Right lung (tissue), 5 donors: ENCODE data around the gene B9D2. TPM values are rescaled to one million over a fixed set of nuclear protein-coding genes. Genes with fewer than 3 reads are reported as not detected.
"Not testable (repeated sequence)": the region's sequence is repeated elsewhere in the genome, so short reads cannot be mapped to it uniquely, and the experiment has no call there.

Experiments
- DNase-seq, 2 donors: peaks; one replicate each; pipeline ENCODE4 v3.0.0-alpha.2; 2013
- polyA plus RNA-seq, 5 donors: library from polyadenylated mRNA; unstranded; fragments of 120-200 nt; gene quantifications; one replicate each; pipeline versions ENCODE4 v1.2.1 to v1.2.3, GENCODE V29; 2013; ENCODE audit warnings: inconsistent platforms in 1 of 5, low replicate concordance in 1 of 5; ENCODE audit not compliant: insufficient read length in 5 of 5, insufficient read depth in 1 of 5

Gene B9D2
- polyA plus RNA-seq, 5 donors = 6.3 to 8.8 (median 8.5) TPM

DNA sequence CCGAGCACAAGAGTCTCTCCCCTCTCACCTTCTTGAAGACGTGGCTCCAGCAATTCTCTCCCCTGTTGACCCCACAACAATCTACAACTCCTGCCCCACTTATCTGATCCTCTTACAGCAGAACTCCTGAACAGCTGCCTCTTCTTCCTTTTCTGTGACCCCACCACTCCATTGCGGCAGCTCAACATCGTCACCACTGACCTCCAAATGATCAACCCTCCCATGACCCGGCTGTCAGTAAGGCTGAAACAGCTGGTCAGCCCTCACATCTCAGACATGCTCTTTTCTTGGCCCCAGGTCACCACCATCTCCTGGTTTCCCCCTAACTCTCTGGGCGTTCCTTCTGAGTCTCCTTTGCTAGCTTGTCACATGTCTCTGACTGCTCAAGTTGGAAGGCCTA is 31.4 kb upstream of the B9D2 start:
- DNase-seq = no peak

DNA sequence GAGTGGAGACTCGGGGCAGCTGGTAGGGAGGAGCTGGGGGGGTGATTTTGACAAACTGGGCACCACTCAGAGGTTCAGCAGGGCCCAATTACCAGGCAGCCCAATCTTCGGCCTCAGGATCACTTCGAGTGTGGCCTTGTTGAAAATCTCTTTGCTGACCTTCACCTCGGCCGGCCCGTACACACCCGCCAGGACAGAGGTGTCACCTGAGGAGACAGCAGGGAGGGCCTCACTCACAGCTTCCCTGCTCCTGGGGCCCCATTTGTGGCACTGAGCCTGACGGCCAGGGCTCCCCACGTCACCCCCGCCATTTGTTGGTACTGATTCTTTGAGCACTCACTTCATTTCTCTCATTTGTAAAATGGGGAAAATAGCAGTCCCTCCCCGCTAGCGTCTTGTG is 28.8 kb upstream of the B9D2 start:
- no peak for DNase-seq

DNA sequence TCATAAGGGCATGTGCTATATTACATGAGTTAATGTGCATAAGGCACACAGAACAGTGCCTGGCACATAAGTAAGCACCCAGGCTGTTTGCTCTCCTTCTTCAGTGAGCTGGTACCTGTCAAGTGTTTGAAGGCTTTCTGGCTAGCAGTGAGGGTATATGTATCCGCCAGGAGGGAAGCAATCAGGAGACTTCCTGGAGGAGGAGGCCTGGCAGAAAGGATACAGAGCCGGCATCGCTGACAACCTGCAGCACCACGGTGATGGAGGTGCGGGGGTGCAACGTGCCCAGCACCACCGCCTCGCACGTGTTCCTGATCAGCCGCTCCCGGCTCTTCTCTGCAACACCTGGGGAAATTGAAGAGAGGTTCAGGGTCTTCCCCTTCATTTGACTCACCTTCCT is 27.7 kb upstream of the B9D2 start:
- no peak for DNase-seq

DNA sequence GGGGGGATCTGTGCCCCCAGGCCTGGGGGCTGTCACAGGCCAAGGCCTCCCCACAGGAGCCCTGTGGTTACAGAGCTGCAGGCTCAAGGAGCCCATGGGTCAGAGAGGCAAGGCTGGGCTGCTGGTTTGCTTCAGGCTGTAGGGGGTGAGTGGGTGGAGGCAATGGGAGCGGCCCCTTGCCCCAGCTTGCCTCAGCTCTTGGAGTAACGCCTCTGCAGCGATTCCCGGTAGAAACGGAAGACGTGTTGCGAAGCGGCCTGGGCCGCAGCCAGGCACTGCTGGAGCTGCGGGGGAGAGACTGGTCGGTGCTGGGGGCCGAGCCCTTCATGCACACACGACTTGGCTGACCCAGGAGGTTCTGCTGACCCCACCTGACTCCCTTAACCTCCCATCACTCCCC is 22.5 kb upstream of the B9D2 start:
- no peak for DNase-seq

DNA sequence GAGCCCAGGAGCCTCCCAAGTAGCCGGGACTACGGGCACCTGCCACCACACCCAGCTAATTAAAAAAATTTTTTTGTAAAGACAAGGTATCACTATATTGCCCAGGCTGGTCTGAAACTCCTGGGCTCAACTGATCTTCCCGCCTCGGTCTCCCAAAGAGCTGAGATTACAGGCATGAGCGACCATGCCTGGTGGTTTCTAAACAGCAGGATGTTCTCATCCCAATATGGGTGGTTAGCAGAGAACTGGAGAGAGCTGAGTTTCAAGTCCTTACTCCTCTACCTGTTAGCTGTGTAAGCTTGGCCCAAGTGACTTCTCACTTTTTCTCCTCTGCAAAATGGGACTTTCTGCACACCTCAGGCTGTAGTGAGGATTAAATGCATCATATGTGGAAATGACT is 20.4 kb upstream of the B9D2 start:
- no peak for DNase-seq

DNA sequence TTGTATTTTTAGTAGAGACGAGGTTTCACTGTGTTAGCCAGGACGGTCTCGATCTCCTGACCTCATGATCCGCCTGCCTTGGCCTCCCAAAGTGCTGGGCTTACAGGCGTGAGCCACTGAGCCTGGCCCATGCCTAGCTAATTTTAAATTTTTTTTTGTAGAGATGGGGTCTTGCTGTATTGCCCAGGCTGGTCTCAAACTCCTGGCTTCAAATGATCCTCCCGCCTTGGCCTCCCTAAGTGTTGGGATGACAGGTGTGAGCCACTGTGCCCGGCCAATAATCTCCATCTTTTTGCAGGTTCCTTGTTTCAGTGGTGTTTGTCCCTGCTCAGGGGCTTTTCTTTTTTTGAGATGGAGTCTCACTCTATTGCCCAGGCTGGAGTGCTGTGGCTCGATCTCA is 17.6 kb upstream of the B9D2 start:
- DNase-seq = not testable (repeated sequence)

DNA sequence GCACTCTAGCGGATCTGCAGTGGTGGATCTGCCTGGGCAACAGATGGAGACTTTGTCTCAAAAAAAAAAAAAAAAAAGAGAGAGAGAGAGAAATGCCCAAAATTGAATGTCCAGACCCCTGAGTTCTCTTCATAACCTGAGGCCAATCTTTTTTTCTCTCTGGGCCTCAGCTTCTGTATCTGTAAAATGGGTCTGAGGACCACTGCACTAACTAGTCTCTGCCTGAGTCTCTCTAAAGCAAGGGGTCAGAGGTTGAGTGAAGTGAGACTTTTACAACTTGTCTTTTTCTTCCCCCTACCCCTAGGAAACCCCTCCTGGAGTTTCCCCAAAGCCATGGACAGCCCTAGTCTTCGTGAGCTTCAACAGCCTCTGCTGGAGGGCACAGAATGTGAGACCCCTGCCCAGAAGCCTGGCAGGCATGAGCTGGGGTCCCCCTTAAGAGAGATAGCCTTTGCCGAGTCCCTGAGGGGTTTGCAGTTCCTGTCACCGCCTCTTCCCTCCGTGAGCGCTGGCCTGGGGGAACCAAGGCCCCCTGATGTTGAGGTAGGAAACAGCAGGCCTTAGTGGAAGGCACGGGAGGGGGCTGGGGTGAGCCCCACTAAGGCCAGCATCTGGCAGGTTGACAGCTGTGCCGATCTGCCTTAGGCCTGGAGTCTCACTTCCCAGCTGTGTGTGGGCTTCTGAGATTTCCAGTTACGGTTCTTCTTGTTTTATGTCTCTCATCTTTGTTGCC is 14.2 kb upstream of the B9D2 start:
- DNase-seq = no peak

DNA sequence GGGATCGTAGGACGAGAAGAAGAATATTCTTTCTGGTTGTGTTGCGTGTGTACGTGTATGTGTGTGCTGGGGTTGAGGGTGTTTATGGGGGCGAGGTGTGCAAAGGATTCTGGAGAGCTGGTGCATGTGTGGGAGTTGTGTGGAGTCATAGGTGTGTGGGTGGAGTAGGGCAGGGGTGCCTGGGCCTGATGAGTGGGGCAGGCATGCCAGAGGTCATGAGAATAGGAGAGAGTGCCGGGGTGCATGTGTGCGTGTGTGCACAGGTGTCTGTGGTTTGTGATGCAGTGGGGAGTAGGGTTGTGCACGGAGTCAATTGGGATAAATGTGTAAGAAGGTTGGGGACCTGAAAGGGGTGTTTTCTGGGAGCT is 13.0 kb upstream of the B9D2 start:
- DNase-seq = no peak

DNA sequence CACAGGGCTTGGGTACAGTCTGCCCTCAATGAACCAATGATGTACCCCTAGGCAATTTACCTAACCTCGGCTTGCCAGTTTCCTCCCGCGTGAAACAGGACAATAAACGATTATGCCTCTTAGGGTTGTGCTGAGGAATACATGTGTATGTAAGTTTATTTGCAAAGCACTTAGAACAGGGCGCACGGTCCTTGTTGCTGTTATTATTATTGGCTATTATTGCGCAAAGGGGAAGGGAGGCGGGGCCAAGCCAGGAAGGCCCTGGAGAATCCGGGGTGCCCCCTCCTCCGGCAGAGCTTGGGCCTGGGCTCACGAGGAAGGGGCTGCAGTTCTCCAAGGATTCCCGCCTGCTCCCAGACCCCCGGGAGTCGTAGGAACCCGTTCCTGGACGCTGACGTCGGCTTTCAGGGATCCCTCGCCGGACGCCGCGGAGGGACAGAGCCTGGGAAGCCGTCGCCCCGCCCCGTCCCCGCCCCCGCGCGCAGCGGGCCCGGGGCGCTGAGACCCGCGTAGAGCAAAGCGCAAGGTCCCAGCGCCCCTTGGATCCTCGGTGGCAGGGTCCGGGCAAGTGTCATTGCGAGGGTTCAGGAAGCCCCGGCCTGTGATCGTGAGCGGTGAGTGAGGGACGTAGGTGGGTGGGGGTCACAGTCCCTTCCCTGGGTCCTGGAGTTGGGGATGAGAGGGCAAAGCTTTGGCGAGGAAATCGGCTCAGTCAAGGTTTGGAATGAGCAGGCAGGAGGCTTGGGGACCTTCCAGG is 12.5 kb upstream of the B9D2 start, which contains the start of gene TMEM91:
Gene TMEM91 (plus strand): TSS at position 293 of the 757 bp plus-strand sequence. CDS start 1,777 bp downstream, outside the sequence.
- DNase-seq = no peak

DNA sequence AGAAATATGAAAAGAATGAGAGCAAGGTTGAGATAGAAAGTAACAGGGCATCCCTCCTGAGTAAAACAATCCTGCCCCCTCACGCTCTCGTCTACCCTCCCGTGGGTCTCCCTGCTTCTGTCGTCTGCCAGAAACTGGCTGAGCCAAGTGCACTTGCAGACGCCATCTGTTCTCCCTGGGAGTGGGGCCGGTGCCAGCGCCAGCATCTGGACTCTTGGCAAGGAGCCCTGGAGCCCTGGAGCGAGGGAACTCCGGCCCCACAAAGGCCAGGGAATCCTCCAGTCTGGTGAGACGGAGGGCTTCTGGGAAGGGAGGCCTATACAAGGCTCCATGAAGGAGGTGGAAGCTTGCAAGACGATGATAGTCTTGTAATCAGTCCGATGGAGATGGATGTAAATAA is 10.0 kb upstream of the B9D2 start:
- peak; percentile 91 to 92 for DNase-seq

DNA sequence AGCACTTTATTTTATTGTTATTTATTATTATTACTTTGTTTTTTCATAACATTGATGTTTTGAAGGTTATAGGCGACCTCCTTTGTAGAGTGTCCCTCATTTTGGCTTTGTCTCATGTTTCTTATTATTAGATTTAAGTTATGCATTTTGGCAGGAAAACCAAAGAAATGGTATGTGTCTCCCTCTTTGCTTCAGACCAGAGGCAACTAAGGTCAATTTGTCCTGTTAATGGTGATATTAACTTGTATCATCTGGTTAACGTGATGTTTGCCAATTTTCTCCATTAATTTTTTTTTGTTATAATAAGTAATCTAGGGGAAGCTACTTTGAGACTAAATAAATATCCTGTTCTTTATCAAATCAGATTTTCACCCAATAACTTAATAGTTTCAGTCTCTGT is 8.6 kb upstream of the B9D2 start:
- no peak for DNase-seq

DNA sequence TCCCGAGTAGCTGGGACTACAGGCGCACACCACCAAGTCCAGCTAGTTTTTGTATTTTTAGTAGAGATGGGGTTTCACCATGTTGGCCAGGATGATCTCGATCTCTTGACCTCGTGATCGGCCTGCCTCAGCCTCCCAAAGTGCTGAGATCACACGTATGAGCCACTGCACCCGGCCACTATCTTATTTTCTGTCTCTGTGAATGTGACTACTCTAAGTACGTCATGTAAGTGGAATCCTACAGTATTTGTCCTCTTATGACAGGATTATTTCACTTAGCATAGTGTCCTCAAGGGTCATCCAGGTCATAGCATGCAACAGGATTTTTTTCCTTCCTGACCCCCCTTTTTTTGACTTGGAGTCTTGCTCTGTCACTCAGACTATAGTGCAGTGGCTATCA is 7.6 kb upstream of the B9D2 start:
- DNase-seq = no peak

DNA sequence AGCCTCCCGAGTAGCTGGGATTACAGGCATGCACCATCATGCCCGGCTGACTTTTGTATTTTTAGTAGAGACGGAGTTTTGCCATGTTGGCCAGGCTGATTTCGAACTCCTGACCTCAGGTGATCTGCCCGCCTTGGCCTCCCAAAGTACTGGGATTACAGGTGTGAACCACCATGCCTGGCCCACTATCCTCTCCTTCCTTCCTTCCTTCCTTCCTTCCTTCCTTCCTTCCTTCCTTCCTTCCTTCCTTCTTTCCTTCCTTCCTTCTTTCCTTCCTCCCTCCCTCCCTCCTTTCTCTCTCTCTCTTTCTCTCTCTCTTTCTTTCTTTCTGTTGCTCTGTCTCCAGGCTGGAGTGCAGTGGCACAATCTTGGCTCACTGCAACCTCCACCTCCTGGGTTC is 7.2 kb upstream of the B9D2 start:
- DNase-seq = not testable (repeated sequence)

DNA sequence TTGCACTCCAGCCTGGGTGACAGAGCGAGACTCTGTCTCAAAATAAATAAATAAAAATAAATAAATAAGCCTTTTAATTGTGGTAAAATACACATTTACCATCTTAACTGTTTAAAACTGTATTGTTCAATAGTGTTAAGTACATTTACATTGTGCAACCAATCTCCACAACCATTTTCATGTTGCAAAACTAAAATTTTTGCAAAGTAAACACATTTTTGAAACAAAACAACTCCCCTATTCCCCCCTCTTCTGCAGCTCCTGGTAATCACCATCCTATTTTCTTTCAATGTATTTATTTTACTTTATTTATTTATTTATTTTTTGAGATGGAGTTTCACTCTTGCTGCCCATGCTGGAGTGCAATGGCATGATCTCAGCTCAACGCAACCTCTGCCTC is 5.8 kb upstream of the B9D2 start:
- DNase-seq = no peak

DNA sequence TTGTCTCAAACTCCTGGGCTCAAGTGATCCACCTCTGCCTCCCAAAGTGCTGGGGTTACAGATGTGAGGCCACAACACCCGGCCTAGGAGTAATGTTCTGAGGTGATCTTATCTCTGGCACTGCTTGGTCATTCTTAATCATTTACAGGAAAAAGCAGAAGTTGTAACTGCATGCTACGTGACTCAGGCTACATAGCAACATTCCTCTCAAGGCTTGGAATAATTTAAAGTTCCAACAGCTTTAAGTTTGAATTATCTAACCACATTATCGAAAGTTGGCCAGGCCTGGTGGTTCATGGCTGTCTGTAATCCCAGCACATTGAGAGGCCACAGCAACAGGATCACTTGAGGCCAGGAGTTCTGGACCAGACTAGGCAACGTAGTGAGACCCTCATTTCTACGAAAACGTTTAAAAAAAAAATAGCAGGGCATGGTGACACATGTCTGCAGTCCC is 3.9 kb upstream of the B9D2 start:
- no peak for DNase-seq

DNA sequence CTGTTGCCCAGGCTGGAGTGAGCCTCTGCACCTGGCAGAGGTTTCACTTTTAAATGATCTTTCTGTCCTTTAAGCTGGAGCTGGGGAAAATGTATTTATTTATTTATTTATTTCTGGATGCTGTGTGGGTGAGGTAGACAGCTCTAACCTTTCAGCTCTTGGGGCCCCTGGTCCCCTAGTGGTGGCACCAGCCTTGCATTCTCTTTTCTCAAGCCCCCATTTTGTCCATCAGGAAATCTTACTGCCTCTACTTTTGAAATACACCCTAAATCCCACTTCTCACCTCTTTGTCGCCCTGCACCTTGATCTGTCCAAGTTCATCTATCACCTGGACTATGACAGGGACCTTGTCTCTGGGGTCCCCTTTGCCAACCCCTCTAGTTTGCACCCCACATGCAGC is 2.1 kb upstream of the B9D2 start:
- no peak for DNase-seq

DNA sequence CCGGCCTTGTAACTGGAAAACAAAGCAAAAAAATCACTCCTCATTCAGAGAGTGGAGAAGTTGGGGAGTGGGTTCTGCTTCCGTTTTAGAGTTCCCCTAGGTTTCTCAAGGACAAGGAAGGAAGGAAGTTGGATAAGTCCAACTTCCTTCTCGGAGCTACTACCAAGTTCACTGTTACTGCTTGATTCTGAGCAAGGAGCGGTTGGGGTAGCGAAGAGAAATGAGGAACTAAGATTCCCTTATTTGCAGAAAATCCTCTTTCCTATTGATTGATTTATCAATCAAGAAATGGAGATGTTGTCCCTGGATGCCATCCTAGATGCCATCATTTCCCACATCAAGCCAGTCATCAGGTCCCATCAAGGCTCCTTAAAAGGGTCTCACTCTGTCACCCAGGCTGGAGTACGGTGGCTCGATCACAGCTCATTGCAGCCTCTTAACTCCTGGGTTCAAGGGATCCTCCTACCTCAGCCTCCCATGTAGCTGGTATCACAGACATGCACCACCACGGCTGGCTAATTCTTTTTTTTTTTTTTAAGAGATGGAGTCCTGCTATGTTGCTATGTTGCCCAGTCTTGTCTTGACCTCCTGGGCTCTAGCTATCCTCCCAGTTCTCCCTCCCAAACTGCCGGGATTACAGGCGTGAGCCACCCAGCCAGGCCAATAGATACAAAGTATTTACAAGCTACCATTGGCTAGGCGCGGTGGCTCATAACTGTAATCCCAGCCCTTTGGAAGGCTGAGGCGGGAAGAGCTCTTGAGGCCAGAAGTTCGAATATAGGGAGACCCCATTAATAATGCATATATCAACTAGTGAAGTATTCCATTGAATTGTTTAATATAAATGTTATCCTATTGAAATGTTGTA is 809 bp upstream of the B9D2 start:
- no peak for DNase-seq

DNA sequence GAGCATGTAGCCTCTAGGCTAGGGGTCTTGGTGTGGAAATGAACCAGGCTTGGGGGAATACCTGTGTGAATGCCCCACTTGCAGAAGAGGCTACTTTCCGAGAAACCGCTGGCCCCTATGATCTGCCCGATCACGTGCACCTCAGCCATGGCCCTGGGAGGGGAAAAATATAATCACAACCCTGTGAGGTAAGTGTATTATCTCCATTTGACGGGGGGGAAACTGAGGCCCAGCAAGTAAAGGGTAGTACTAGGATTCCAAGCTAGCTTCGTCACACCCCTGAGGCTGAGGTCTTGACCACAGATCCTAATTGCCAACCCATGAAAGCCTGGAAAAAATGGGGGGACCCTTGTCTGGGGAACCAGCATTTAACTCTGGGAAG is 587 bp downstream of the B9D2 start:
- DNase-seq = no peak

DNA sequence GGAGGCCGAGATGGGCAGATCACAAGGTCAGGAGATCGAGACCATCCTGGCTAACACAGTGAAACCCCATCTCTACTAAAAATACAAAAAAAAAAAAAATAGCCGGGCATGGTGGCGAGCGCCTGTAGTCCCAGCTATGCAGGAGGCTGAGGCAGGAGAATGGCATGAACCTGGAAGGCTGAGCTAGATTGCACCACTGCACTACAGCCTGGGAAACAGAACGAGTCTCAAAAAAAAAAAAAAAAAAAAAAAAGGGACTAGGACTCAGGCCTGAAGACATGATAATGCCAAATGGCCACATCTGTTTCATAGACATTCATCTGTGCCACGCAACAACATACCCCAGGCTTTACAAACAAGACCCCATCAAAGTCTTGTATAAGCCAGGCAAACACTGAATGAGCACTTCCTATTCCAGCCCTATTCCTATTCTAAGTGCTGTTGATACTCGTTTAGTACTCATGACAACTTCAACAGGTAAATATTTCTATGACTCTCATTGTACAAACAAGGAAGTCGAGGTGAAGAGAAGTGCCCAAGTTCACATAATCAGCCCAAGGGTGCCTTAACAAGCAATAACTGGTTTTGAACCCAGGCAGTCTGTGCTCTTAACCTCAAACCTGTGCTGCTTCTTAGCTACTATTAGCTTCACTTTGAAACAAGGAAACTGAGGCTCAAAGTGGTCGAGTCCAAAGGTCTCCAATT is 1.7 kb downstream of the B9D2 start:
- no peak for DNase-seq

DNA sequence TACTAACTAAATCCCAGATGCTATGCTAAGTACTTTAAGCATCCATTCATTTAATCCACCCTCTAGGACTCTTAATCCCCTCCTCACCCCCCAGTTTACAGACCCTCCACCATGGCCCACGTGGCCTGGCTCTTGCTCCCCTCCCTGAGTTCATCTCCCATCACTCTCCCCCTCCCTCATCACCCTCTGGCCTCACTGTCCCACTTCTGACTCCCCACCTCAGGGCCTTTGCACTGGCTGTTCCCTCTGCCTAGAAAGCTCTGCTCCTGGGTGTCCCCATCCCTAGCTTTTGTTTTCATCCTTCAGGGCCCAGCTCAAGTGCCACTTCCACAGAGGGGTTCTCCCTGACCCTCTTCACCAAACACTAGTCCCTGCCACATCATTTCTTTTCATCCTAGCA is 4.2 kb downstream of the B9D2 start:
- DNase-seq = no peak

DNA sequence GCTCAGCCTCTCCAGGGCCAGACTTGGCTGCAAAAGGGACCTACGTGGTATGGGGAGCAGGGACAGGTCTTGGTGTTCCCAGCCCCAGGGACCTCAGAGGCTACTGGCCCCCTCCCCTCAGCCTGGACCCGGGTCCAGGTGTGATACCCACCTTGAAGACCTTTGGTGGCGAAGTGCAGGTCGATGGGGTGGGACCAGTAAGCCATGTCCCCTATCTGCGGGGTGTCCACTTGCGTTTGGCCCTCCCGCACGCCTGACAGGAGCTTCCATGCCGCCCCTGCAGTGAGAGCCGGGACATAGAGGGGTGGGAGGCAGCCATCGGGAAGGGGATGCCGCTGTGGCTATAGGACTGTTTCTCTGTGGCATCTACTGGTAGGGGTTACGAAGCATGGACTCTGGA is 6.2 kb downstream of the B9D2 start:
- no peak for DNase-seq
